Neuron (in vitro differentiated cells): ENCODE measurements around the gene RRAGC.
A peak's percentile ranks its signal among the peaks of the same experiment; 100 is the strongest.
"Not testable (repeated sequence)": the region's sequence is repeated elsewhere in the genome, so short reads cannot be mapped to it uniquely, and the experiment has no call there.

ENCODE experiments used
- H2AFZ ChIP-seq: one replicate; pipeline ENCODE4 v1.6.1; 2013; ENCODE audit warnings: low read depth, mild to moderate bottlenecking, inconsistent platforms, low read length, moderate library complexity
- H3K27me3 ChIP-seq: one replicate; pipeline ENCODE4 v1.6.1; 2013; ENCODE audit warnings: low read length; ENCODE audit not compliant: insufficient read depth
- H3K36me3 ChIP-seq: one replicate; pipeline ENCODE4 v1.6.1; 2013; ENCODE audit warnings: low read length; ENCODE audit not compliant: insufficient read depth
- H3K4me1 ChIP-seq: one replicate; pipeline ENCODE4 v1.6.1; 2013; ENCODE audit warnings: low read length; ENCODE audit not compliant: insufficient read depth
- H3K4me3 ChIP-seq: 2 replicates; pipeline ENCODE4 v1.5.1; 2013; ENCODE audit warnings: mild to moderate bottlenecking, low read length, moderate library complexity
- H3K9me3 ChIP-seq: one replicate; pipeline ENCODE4 v1.6.1; 2013; ENCODE audit warnings: low read length

RRAGC gene

DNA sequence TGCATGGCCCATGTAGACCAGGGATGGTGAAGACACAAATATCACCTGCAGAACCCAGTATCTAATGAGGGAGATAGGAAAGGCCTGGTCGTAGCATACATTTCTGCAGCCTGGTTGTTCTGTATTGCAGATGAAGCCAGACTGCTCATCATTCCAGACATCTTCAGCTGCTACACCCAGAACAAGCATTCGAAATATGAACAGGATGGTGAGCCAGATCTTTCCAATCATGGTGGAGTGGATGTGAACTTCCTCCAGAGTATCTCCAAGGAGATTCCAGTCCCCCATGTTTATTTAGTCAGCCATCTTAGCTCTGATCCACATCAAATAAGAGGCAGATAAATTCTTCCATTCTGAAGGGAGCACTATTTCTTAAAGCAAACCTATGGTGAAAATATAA, 16.2 kb upstream of the RRAGC start:
- Histone ChIP-seq H3K4me1 (peaks cover 23% of the 10 kb centered on the region), H3K36me3 (no peaks in the 10 kb centered on the region), H2AFZ (no peak overlapping the region), H3K27me3 (no peaks in the 10 kb centered on the region), H3K9me3 (no peaks in the 10 kb centered on the region), H3K4me3 (no peak overlapping the region)

DNA sequence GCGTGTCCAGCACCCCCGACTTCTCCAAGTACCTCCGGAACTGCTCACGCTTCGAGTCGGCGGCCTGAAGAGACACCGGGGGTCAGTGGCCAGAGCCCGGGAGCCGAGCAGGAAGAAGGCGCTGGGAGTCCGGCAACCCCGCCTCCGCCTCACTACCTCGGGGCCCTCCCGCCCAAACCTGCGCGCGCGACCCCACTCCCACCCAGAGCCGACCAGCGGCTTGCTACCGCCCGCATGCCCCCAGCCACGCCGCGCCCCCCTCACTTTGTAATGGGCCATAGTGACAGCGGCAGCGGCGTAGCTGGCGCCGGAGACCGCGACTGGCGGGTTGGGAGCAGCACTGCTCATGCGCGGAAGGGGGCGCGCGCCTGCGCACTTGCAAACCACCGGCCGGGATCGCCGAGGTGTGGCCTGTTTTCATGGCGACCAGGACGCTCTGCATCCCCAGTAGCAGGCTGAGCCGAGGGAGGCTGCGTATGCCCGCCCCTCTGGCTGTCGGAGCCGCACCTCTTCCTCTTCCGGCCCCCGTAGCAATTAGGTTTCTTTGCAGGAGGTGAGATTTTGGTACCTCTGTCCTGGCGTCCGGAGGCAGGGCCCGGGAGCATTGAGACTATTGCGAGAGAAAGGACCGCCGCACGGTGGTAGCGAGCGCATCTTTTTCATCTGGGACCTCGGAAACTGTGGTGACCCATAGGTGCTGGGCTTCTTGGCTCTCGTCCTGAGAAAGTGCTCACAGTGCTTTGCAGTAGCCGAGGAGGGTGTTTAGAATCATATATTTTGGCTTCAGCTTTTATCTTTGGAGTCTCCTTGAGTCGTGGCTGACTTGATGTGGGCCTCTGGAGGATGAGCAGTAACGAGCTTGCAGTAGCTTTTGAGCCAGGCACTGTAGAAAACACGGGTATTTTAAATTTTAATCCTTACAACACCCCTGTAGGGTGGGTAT, 13.7 kb upstream of the RRAGC start, which contains the start of gene MYCBP:
TSS of gene MYCBP (minus strand) at position 322 of the 943 bp plus-strand sequence. CDS start at position 279, 43 bp downstream.
- Histone ChIP-seq H3K36me3 (no peaks in the 10 kb centered on the region), H2AFZ (peak within 1 kb of the TSS; percentile 85), H3K4me3 (peak within 1 kb of the TSS; percentile 86), H3K9me3 (no peaks in the 10 kb centered on the region), H3K4me1 (peaks cover 23% of the 10 kb centered on the region), H3K27me3 (no peaks in the 10 kb centered on the region)

- peak overlapping the region; percentile 86 for H3K4me3 ChIP-seq
Observed at GRCh38 chr1:38872401-38873026, 12.9 kb upstream of the RRAGC start.

DNA sequence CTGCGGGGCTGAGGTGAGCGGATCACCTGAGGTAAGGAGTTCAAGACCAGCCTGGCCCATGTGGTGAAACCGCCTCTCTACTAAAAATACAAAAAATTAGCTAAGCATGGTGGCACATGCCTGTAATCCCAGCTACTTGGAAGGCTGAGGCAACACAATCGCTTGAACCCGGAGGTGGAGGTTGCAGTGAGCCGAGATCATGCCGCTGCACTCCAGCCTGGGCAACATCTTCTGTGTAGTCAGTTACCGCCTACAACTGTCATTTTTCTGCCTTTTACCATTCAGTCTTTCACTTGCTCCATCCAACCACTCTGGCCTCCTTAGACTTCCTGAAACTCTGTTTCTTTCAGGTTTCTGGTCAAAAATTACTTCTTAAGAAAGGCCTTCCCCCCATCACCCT, 11.4 kb upstream of the RRAGC start:
- Histone ChIP-seq H3K4me3 (no peak overlapping the region), H3K36me3 (peaks cover 6% of the 10 kb centered on the region), H2AFZ (no peak overlapping the region), H3K4me1 (peaks cover 23% of the 10 kb centered on the region), H3K9me3 (no peaks in the 10 kb centered on the region), H3K27me3 (no peaks in the 10 kb centered on the region)

More at GRCh38 chr1:38872401-38873026, 12.9 kb upstream of the RRAGC start:
- no peaks in the 10 kb centered on the region for H3K27me3 ChIP-seq
- no peaks in the 10 kb centered on the region for H3K9me3 ChIP-seq
- peak overlapping the region; percentile 85 for H2AFZ ChIP-seq
- H3K36me3 ChIP-seq = no peaks in the 10 kb centered on the region
- H3K4me1 ChIP-seq = peaks cover 23% of the 10 kb centered on the region

DNA sequence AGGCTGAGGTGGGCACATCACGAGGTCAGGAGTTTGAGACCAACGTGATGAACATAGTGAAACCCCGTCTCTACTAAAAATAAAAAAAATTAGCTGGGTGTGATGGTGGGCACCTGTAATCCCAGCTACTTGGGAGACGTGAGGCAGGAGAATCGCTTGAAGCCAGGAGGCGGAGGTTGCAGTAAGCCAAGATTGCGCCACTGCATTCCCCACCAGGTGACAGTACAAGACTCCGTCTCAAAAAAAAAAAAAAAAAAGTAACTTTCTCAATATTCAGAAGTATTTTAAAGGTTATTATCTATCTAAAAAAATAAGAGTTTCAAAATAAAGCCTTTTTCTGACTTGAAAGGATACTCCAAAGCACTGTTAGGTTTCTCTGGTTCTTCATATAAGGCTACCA, 7.6 kb upstream of the RRAGC start:
- H2AFZ ChIP-seq = no peak overlapping the region
- H3K27me3 ChIP-seq = no peaks in the 10 kb centered on the region
- H3K4me1 ChIP-seq = peaks cover 12% of the 10 kb centered on the region
- H3K36me3 ChIP-seq = peaks cover 13% of the 10 kb centered on the region
- H3K4me3 ChIP-seq = no peak overlapping the region
- no peaks in the 10 kb centered on the region for H3K9me3 ChIP-seq

GRCh38 chr1:38865112-38865715, 5.6 kb upstream of the RRAGC start:
- H3K4me1 ChIP-seq = peaks cover 12% of the 10 kb centered on the region
- H3K9me3 ChIP-seq = no peaks in the 10 kb centered on the region
- no peak overlapping the region for H3K4me3 ChIP-seq
- peaks cover 13% of the 10 kb centered on the region for H3K36me3 ChIP-seq
- H3K27me3 ChIP-seq = no peaks in the 10 kb centered on the region
- H2AFZ ChIP-seq = no peak overlapping the region

DNA sequence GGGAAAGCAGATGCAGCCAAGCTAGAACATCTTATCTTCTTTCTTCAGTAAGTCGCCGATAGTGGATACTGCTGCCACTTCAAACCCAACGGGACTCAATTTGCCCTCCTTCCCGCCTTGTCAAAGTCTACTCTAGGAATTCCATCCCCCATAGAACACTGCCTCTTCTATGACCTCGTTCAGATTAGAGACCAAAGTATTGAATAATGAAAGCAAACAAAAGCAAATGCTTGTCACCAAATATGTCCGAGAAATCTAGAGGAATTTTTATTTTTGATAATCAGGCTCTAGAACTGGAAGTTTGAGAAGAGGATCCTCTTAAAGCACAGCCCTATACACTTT, 853 bp upstream of the RRAGC start:
- Histone ChIP-seq H3K4me3 (peak overlapping the region; percentile 90), H3K4me1 (peaks cover 23% of the 10 kb centered on the region), H3K36me3 (peaks cover 17% of the 10 kb centered on the region), H2AFZ (peak overlapping the region; percentile 78), H3K27me3 (no peaks in the 10 kb centered on the region), H3K9me3 (no peaks in the 10 kb centered on the region)

DNA sequence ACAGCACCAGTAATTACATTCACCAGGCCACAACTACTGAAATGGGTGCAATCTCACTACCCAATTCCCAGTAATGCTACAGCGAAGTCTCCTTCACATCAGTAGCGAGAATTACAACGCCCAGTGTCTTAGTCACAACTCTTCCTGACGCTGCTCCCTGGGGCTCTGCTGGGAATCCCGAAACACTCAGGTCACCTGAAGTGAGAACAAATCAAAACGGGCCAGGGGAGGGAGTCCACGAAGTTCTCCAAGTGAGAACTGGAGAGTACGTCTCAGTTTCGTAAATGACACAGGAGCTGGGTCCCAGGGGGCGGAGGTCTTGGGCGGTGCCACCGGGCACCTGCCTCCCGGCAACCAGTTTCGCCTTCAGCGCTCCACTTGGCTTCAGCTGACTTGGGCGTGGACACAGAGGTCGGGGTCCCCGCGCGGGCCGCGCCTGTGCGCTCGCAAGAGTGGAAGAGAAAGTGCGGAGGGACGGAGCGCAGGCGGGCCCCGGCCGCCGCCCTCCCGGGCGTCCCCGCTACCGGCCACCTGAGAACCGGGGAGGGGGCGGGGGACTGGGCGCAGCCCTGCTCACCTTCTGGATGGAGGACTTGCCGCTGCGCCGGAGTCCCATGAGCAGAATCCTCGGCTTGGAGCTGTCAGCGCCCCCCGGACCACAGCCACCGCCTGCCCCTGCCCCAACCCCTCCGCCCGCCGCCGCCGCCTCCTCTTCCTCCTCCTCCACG, 575 bp downstream of the RRAGC start:
- Histone ChIP-seq H3K4me1 (peaks cover 21% of the 10 kb centered on the region), H3K36me3 (peaks cover 25% of the 10 kb centered on the region), H2AFZ (no peak overlapping the region), H3K9me3 (no peaks in the 10 kb centered on the region), H3K27me3 (no peaks in the 10 kb centered on the region), H3K4me3 (peak overlapping the region; percentile 90)

DNA sequence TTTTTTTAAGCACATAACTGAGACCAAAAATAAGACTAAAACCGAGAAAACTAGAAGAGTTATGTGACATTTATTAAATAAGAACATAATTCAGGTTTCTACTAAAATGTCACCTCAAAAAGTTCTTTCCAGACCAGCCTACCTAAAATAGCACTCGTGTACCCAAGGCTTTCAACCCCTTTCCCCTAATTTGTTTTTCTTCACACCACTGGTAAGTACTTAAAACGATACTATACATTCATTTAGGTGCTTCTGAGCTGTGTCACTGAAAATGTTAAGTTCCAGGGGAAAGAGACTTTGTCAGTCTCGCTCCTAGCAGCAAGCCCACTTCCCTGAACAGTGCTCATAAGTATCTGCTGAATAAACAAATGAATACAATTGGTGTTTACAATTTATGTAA, 6.8 kb downstream of the RRAGC start:
- H3K36me3 ChIP-seq = peaks cover 64% of the 10 kb centered on the region
- peaks cover 2% of the 10 kb centered on the region for H3K4me1 ChIP-seq
- no peak overlapping the region for H2AFZ ChIP-seq
- no peaks in the 10 kb centered on the region for H3K27me3 ChIP-seq
- H3K9me3 ChIP-seq = no peaks in the 10 kb centered on the region
- no peak overlapping the region for H3K4me3 ChIP-seq

DNA sequence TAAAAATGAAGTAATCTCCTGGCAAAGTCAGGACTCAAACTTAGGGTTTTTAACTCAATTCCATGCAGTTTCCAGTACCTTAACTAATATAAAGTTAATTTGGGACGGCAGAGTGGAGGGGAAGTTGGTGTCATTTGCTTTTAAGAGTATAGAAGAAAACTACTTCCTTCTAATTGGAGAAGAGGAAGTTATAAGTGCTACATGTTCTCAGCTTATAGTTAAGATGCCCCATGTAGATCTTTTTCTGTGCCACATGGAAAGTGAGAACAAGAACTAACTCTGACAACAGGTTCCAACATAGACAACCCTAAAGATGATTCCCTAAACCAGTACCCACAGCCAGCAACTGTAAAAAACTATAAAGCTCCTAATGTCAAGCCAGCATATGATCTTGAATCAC, 11.5 kb downstream of the RRAGC start:
- no peaks in the 10 kb centered on the region for H3K4me1 ChIP-seq
- H2AFZ ChIP-seq = no peak overlapping the region
- H3K4me3 ChIP-seq = no peak overlapping the region
- H3K27me3 ChIP-seq = no peaks in the 10 kb centered on the region
- peaks cover 70% of the 10 kb centered on the region for H3K36me3 ChIP-seq
- no peaks in the 10 kb centered on the region for H3K9me3 ChIP-seq

DNA sequence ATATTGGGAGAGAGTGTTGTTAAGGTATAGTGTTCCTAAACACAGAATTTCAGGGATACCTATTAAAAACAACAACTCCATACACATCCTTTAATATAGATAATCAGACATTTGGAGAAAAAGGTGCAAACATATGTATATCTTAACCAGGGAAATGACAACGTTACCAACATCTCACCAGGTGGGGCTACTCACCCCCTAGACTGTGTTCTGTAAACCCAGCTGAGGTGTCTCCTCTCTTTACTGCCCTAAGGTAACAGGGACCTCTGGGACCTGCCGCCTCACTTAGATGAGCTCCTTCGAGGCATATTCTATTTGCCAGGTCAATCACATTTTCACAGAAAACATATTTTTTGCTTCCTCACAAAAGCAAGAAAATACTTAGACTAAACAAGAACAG, 13.4 kb downstream of the RRAGC start:
- H3K36me3 ChIP-seq = peaks cover 64% of the 10 kb centered on the region

GRCh38 chr1:38845088-38845487, 14.5 kb downstream of the RRAGC start:
- not testable (repeated sequence) for H3K9me3 ChIP-seq, H3K27me3 ChIP-seq, H2AFZ ChIP-seq, H3K4me1 ChIP-seq, H3K4me3 ChIP-seq
- peaks cover 60% of the 10 kb centered on the region for H3K36me3 ChIP-seq

More for the DNA sequence above, 13.4 kb downstream of the RRAGC start:
- H3K4me3 ChIP-seq = no peak overlapping the region
- H2AFZ ChIP-seq = no peak overlapping the region
- H3K27me3 ChIP-seq = no peaks in the 10 kb centered on the region
- H3K9me3 ChIP-seq = no peaks in the 10 kb centered on the region
- H3K4me1 ChIP-seq = no peaks in the 10 kb centered on the region
